SK-N-SH treated with all-trans-retinoic acid at 6 μM for 48 hours (cell line): ENCODE measurements around the gene UGT1A1.

Experiments used
- ATAC-seq: fragments of 200-7000 bp; cut with Tn5 transposase; 3 replicates; pipeline ENCODE4 v1.9.1; 2020; ENCODE audit warnings: mild to moderate bottlenecking, moderate library complexity
- ARNTL ChIP-seq: fragments of 450-650 bp; formaldehyde crosslinking; IDR thresholded peaks from 2 replicates; pipeline ENCODE4 v1.5.0; 2020; ENCODE audit warnings: low read depth, mild to moderate bottlenecking, moderate library complexity, borderline replicate concordance
- BACH2 ChIP-seq: fragments of 250-450 bp; sonication (Bioruptor Pico); IDR thresholded peaks from 2 replicates; pipeline ENCODE4 v1.9.0; 2021; ENCODE audit warnings: mild to moderate bottlenecking, borderline replicate concordance
- CSDC2 ChIP-seq: fragments of 250-450 bp; sonication (Bioruptor Pico); IDR thresholded peaks from 2 replicates; pipeline ENCODE4 v1.5.0; 2020; ENCODE audit warnings: mild to moderate bottlenecking, moderate library complexity
- CSRNP3 ChIP-seq: fragments of 250-450 bp; sonication (Bioruptor Pico); IDR thresholded peaks from 2 replicates; pipeline ENCODE4 v1.5.1; 2021; ENCODE audit warnings: mild to moderate bottlenecking, moderate library complexity
- ESRRG ChIP-seq: fragments of 250-450 bp; sonication (Bioruptor Pico); IDR thresholded peaks from 2 replicates; pipeline ENCODE4 v1.6.1; 2021; ENCODE audit warnings: mild to moderate bottlenecking
- GLIS3 ChIP-seq: fragments of 250-450 bp; sonication (Bioruptor Pico); IDR thresholded peaks from 2 replicates; pipeline ENCODE4 v1.5.0; 2020; ENCODE audit warnings: mild to moderate bottlenecking, moderate library complexity
- ISL1 ChIP-seq: fragments of 250-450 bp; sonication (Bioruptor Pico); IDR thresholded peaks from 2 replicates; pipeline ENCODE4 v2.1.2; 2022; ENCODE audit warnings: mild to moderate bottlenecking, moderate library complexity
- OSR1 ChIP-seq: fragments of 250-450 bp; sonication (Bioruptor Pico); IDR thresholded peaks from 2 replicates; pipeline ENCODE4 v1.8.0; 2022; ENCODE audit warnings: moderate library complexity, mild to moderate bottlenecking, inconsistent platforms
- RARB ChIP-seq: fragments of 250-450 bp; sonication (Bioruptor Pico); IDR thresholded peaks from 2 replicates; pipeline ENCODE4 v1.8.0; 2021; ENCODE audit warnings: mild to moderate bottlenecking, moderate library complexity
- SNAI2 ChIP-seq: fragments of 250-450 bp; sonication (Bioruptor Pico); IDR thresholded peaks from 2 replicates; pipeline ENCODE4 v1.5.0; 2020; ENCODE audit warnings: mild to moderate bottlenecking, moderate library complexity
- TCF4 ChIP-seq: fragments of 250-450 bp; sonication (Bioruptor Pico); IDR thresholded peaks from 2 replicates; pipeline ENCODE4 v1.8.0; 2021; ENCODE audit warnings: mild to moderate bottlenecking, moderate library complexity, borderline replicate concordance
- TOX ChIP-seq: fragments of 250-450 bp; sonication (Bioruptor Pico); IDR thresholded peaks from 2 replicates; pipeline ENCODE4 v1.8.0; 2021; ENCODE audit warnings: mild to moderate bottlenecking, moderate library complexity, borderline replicate concordance
- ZC3H10 ChIP-seq: fragments of 250-450 bp; sonication (Bioruptor Pico); IDR thresholded peaks from 2 replicates; pipeline ENCODE4 v1.5.1; 2021; ENCODE audit warnings: mild to moderate bottlenecking, moderate library complexity
- ZFP3 ChIP-seq: fragments of 250-450 bp; sonication (Bioruptor Pico); IDR thresholded peaks from 2 replicates; pipeline ENCODE4 v1.5.0; 2020; ENCODE audit warnings: mild to moderate bottlenecking, moderate library complexity
- ZFP30 ChIP-seq: fragments of 450-650 bp; formaldehyde crosslinking; IDR thresholded peaks from 2 replicates; pipeline ENCODE4 v1.5.0; 2022; ENCODE audit warnings: mild to moderate bottlenecking, moderate library complexity
- ZNF565 ChIP-seq: fragments of 450-650 bp; formaldehyde crosslinking; conservative IDR thresholded peaks from 2 replicates; pipeline ENCODE4 v1.5.0; 2020; ENCODE audit warnings: low read depth, mild to moderate bottlenecking, moderate library complexity
- ZNF70 ChIP-seq: fragments of 450-650 bp; formaldehyde crosslinking; IDR thresholded peaks from 2 replicates; pipeline ENCODE4 v1.5.0; 2020; ENCODE audit warnings: mild to moderate bottlenecking, moderate library complexity
- ZNF8 ChIP-seq: fragments of 450-650 bp; formaldehyde crosslinking; IDR thresholded peaks from 2 replicates; pipeline ENCODE4 v1.5.0; 2020; ENCODE audit warnings: mild to moderate bottlenecking, moderate library complexity
- TF ChIP-seq, protein P1 (sequence below): fragments of 250-450 bp; sonication (Bioruptor Pico); IDR thresholded peaks from 2 replicates; pipeline ENCODE4 v1.5.0; 2020; ENCODE audit warnings: mild to moderate bottlenecking, moderate library complexity
- TF ChIP-seq, protein P2 (sequence below): fragments of 250-450 bp; sonication (Bioruptor Pico); IDR thresholded peaks from 2 replicates; pipeline ENCODE4 v1.8.0; 2021; ENCODE audit warnings: low read depth, mild to moderate bottlenecking, moderate library complexity, borderline replicate concordance
- TF ChIP-seq, protein P3 (sequence below): fragments of 250-450 bp; sonication (Bioruptor Pico); IDR thresholded peaks from 2 replicates; pipeline ENCODE4 v1.5.1; 2020; ENCODE audit warnings: low read depth, mild to moderate bottlenecking, moderate library complexity

UGT1A1 gene

DNA sequence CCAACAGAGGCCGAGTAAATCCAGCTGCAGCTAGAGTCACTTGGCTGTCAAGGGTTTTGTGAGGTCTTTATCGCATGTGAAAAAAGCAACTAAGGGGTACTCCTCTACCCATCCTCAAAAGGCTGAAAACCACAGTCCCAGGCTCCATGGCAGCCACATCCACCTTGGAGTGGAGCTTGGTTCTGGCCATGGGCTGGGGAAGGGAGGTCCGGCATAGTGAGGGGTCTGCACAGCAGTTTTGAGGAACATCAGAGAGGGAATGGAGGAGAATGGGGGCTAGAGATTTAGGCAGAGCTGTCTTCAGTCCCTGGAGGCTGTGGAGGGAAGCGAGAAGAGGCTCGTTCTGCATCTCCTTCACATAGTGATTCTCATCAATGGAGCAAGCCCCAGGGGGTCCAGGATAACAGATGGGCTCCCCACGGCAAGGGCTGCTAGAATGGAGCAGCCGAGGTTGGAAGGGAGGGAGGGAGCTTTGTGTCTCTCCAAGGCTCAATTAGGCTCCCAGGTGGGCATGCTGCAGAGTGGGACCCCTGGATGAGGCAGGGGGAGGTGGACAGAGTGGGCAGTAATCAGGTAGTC, 39.1 kb downstream of the UGT1A1 start:
- no peak for ATAC-seq

GRCh38 chr2:233799716-233800115, 39.6 kb downstream of the UGT1A1 start:
- ATAC-seq = no peak
- TF ChIP-seq, protein P1, sequence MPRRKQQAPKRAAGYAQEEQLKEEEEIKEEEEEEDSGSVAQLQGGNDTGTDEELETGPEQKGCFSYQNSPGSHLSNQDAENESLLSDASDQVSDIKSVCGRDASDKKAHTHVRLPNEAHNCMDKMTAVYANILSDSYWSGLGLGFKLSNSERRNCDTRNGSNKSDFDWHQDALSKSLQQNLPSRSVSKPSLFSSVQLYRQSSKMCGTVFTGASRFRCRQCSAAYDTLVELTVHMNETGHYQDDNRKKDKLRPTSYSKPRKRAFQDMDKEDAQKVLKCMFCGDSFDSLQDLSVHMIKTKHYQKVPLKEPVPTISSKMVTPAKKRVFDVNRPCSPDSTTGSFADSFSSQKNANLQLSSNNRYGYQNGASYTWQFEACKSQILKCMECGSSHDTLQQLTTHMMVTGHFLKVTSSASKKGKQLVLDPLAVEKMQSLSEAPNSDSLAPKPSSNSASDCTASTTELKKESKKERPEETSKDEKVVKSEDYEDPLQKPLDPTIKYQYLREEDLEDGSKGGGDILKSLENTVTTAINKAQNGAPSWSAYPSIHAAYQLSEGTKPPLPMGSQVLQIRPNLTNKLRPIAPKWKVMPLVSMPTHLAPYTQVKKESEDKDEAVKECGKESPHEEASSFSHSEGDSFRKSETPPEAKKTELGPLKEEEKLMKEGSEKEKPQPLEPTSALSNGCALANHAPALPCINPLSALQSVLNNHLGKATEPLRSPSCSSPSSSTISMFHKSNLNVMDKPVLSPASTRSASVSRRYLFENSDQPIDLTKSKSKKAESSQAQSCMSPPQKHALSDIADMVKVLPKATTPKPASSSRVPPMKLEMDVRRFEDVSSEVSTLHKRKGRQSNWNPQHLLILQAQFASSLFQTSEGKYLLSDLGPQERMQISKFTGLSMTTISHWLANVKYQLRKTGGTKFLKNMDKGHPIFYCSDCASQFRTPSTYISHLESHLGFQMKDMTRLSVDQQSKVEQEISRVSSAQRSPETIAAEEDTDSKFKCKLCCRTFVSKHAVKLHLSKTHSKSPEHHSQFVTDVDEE (CRISPR knock-in tag) = no peak
- TF ChIP-seq GLIS3 (CRISPR knock-in tag) = no peak
- TF ChIP-seq ZNF8 = no peak
- no peak for TF ChIP-seq ZNF70 (CRISPR knock-in tag)
- TF ChIP-seq, protein P2, sequence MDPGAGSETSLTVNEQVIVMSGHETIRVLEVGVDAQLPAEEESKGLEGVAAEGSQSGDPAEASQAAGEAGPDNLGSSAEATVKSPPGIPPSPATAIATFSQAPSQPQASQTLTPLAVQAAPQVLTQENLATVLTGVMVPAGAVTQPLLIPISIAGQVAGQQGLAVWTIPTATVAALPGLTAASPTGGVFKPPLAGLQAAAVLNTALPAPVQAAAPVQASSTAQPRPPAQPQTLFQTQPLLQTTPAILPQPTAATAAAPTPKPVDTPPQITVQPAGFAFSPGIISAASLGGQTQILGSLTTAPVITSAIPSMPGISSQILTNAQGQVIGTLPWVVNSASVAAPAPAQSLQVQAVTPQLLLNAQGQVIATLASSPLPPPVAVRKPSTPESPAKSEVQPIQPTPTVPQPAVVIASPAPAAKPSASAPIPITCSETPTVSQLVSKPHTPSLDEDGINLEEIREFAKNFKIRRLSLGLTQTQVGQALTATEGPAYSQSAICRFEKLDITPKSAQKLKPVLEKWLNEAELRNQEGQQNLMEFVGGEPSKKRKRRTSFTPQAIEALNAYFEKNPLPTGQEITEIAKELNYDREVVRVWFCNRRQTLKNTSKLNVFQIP = no peak
- no peak for TF ChIP-seq BACH2 (CRISPR knock-in tag)
- TF ChIP-seq ESRRG (CRISPR knock-in tag) = no peak
- TF ChIP-seq SNAI2 (CRISPR knock-in tag) = no peak
- no peak for TF ChIP-seq ZFP30 (CRISPR knock-in tag)
- no peak for TF ChIP-seq ZNF565
- TF ChIP-seq ZFP3 (CRISPR knock-in tag) = no peak
- TF ChIP-seq CSDC2 = no peak
- no peak for TF ChIP-seq ISL1 (CRISPR knock-in tag)
- no peak for TF ChIP-seq TCF4 (CRISPR knock-in tag)
- TF ChIP-seq ZC3H10 = no peak
- TF ChIP-seq ARNTL (CRISPR knock-in tag) = no peak
- TF ChIP-seq CSRNP3 (CRISPR knock-in tag) = no peak
- no peak for TF ChIP-seq RARB (CRISPR knock-in tag)
- no peak for TF ChIP-seq OSR1 (CRISPR knock-in tag)

More for the DNA sequence above, 39.1 kb downstream of the UGT1A1 start:
- no peak for TF ChIP-seq ZC3H10
- TF ChIP-seq, protein P3, sequence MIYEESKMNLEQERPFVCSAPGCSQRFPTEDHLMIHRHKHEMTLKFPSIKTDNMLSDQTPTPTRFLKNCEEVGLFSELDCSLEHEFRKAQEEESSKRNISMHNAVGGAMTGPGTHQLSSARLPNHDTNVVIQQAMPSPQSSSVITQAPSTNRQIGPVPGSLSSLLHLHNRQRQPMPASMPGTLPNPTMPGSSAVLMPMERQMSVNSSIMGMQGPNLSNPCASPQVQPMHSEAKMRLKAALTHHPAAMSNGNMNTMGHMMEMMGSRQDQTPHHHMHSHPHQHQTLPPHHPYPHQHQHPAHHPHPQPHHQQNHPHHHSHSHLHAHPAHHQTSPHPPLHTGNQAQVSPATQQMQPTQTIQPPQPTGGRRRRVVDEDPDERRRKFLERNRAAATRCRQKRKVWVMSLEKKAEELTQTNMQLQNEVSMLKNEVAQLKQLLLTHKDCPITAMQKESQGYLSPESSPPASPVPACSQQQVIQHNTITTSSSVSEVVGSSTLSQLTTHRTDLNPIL = no peak
- TF ChIP-seq OSR1 (CRISPR knock-in tag) = no peak
- TF ChIP-seq BACH2 (CRISPR knock-in tag) = no peak
- TF ChIP-seq ZNF565 = no peak
- no peak for TF ChIP-seq GLIS3 (CRISPR knock-in tag)
- TF ChIP-seq, protein P1 (CRISPR knock-in tag) = no peak
- TF ChIP-seq SNAI2 (CRISPR knock-in tag) = no peak
- TF ChIP-seq ZNF70 (CRISPR knock-in tag) = no peak
- no peak for TF ChIP-seq ZFP3 (CRISPR knock-in tag)
- TF ChIP-seq CSRNP3 (CRISPR knock-in tag) = no peak
- TF ChIP-seq ARNTL (CRISPR knock-in tag) = no peak
- TF ChIP-seq ZFP30 (CRISPR knock-in tag) = no peak
- no peak for TF ChIP-seq TOX (CRISPR knock-in tag)
- no peak for TF ChIP-seq TCF4 (CRISPR knock-in tag)
- no peak for TF ChIP-seq ZNF8
